HCT116 (cell line): ENCODE measurements around the gene PDE4D. TPM values are rescaled to one million over a fixed set of nuclear protein-coding genes. Genes with fewer than 3 reads are reported as not detected.

ENCODE experiments used
- ATAC-seq: fragments of 200-7000 bp; cut with Tn5 transposase; 2 replicates; pipeline ENCODE4 v1.9.1; 2020; ENCODE audit warnings: mild to moderate bottlenecking, moderate library complexity
- BruUV-seq: library from RNA; stranded (reverse); fragments of 400-500 nt; replicated peaks from 2 replicates; lab custom pipeline; 2021; lab: Mats Ljungman, UMichigan
- CTCF ChIA-PET: fragments of 300-600 bp; sonication (Branson Sonifier 250); formaldehyde crosslinking; loops from one replicate; lab custom pipeline; 2021; ENCODE audit warnings: antibody characterized with exemption; lab: Charles Lee
- POLR2A ChIA-PET: fragments of 300-600, 350-600 bp; sonication (Branson Sonifier 250); formaldehyde crosslinking; loops from one replicate; lab custom pipeline; 2021; ENCODE audit warnings: antibody characterized with exemption; lab: Charles Lee
- RAD21 ChIA-PET, 2 experiments: fragments of 300-600 bp; sonication (Branson Sonifier 250); formaldehyde crosslinking; loops; one replicate each; lab custom pipeline; 2023; ENCODE audit warnings: low total read pairs in 2 of 2; ENCODE audit not compliant: uncharacterized antibody in 2 of 2, unreplicated experiment in 2 of 2, low non-redundant PET in 1 of 2; lab: Charles Lee
- DNase-seq: peaks from one replicate; pipeline ENCODE4 v3.0.0-alpha.2; 2010; ENCODE audit warnings: low read depth, low spot score
- H2AFZ ChIP-seq: fragments of 200-600 bp; shearing (Covaris generic), sonication (generic); 2 replicates; pipeline ENCODE4 v1.6.1; 2017; ENCODE audit warnings: low read depth, mixed run types, mixed read lengths, antibody characterized with exemption, low read length; ENCODE audit not compliant: poor library complexity, severe bottlenecking
- H3K27ac ChIP-seq: 2 replicates; pipeline ENCODE4 v1.5.1; 2012; ENCODE audit warnings: low read depth, low read length
- H3K27me3 ChIP-seq: fragments of 200-600 bp; sonication (generic); 2 replicates; pipeline ENCODE4 v1.6.1; 2016; ENCODE audit warnings: mixed run types, low read length, mixed read lengths; ENCODE audit not compliant: insufficient read depth
- H3K36me3 ChIP-seq, 2 experiments: fragments of 200-500 bp in 1 of 2; fragments of 200-600 bp in 1 of 2; sonication (Bioruptor generic) in 1 of 2; sonication (generic) in 1 of 2; 2 replicates each; pipeline versions ENCODE4 v1.5.1 to v1.6.1; 2014 to 2016; ENCODE audit warnings: low read length in 2 of 2, inconsistent platforms in 1 of 2, mixed read lengths in 1 of 2, mixed run types in 1 of 2; ENCODE audit not compliant: insufficient read depth in 2 of 2, control insufficient read depth in 1 of 2
- H3K4me1 ChIP-seq, 2 experiments: fragments of 200-600 bp in 1 of 2; sonication (generic) in 1 of 2; 2 replicates each; pipeline versions ENCODE4 v1.5.1 to v1.6.1; 2012 to 2017; ENCODE audit warnings: low read length in 2 of 2, inconsistent platforms in 1 of 2, mild to moderate bottlenecking in 1 of 2, mixed read lengths in 1 of 2, mixed run types in 1 of 2, moderate library complexity in 1 of 2; ENCODE audit not compliant: insufficient read depth in 2 of 2, control insufficient read depth in 1 of 2
- H3K4me2 ChIP-seq: fragments of 200-600 bp; sonication (generic); 2 replicates; pipeline ENCODE4 v1.6.1; 2017; ENCODE audit warnings: mixed run types, low read length, mixed read lengths
- H3K4me3 ChIP-seq, 2 experiments: fragments of 200-600 bp in 1 of 2; sonication (generic) in 1 of 2; replicated peaks in 1 of 2; 2 replicates each; pipeline ENCODE4 v1.5.1; 2011 to 2016; ENCODE audit warnings: low read length in 2 of 2, control low read depth in 1 of 2, low read depth in 1 of 2, mild to moderate bottlenecking in 1 of 2, mixed read lengths in 1 of 2, mixed run types in 1 of 2
- H3K79me2 ChIP-seq: fragments of 200-600 bp; sonication (generic); 2 replicates; pipeline ENCODE4 v1.6.1; 2017; ENCODE audit warnings: mild to moderate bottlenecking, mixed run types, low read length, moderate library complexity, mixed read lengths; ENCODE audit not compliant: insufficient read depth
- H3K9ac ChIP-seq: fragments of 200-600 bp; sonication (generic); 2 replicates; pipeline ENCODE4 v1.6.1; 2016; ENCODE audit warnings: low read length, mixed read lengths
- H3K9me2 ChIP-seq: fragments of 200-600 bp; sonication (generic), shearing (Covaris generic); 2 replicates; pipeline ENCODE4 v1.6.1; 2017; ENCODE audit warnings: mixed run types, mild to moderate bottlenecking, moderate library complexity; ENCODE audit not compliant: insufficient read depth
- H3K9me3 ChIP-seq, 2 experiments: fragments of 200-500 bp in 1 of 2; fragments of 200-600 bp in 1 of 2; sonication (Bioruptor generic) in 1 of 2; sonication (generic) in 1 of 2; 2 replicates each; pipeline ENCODE4 v1.6.1; 2014 to 2017; ENCODE audit warnings: low read length in 2 of 2, mixed read lengths in 2 of 2, inconsistent platforms in 1 of 2, low read depth in 1 of 2, mild to moderate bottlenecking in 1 of 2, mixed run types in 1 of 2, moderate library complexity in 1 of 2; ENCODE audit not compliant: control insufficient read depth in 1 of 2, insufficient read depth in 1 of 2
- H4K20me1 ChIP-seq: fragments of 200-600 bp; sonication (generic), shearing (Covaris generic); 2 replicates; pipeline ENCODE4 v1.6.1; 2017; ENCODE audit warnings: mixed run types, mild to moderate bottlenecking, moderate library complexity; ENCODE audit not compliant: insufficient read depth
- ATF3 ChIP-seq: IDR thresholded peaks from 2 replicates; pipeline ENCODE4 v1.6.1; 2012
- CBX3 ChIP-seq: IDR thresholded peaks from 2 replicates; pipeline ENCODE4 v1.6.1; 2012; ENCODE audit warnings: low read depth
- CEBPB ChIP-seq: IDR thresholded peaks from 2 replicates; pipeline ENCODE4 v1.6.1; 2012; ENCODE audit warnings: low read depth
- EGR1 ChIP-seq: IDR thresholded peaks from 2 replicates; pipeline ENCODE4 v1.6.1; 2012; ENCODE audit warnings: low read depth
- EZH2 ChIP-seq: fragments of 200-600 bp; sonication (generic); IDR thresholded peaks from 2 replicates; pipeline ENCODE4 v1.6.1; 2017; ENCODE audit warnings: antibody characterized with exemption, mixed run types
- EZH2phosphoT487 ChIP-seq: fragments of 200-600 bp; IDR thresholded peaks from 2 replicates; pipeline ENCODE4 v1.6.1; 2018; ENCODE audit warnings: antibody characterized with exemption, borderline replicate concordance
- FOSL1 ChIP-seq: IDR thresholded peaks from 2 replicates; pipeline ENCODE4 v1.6.1; 2012; ENCODE audit warnings: low read depth
- JUND ChIP-seq: IDR thresholded peaks from 2 replicates; pipeline ENCODE4 v1.6.1; 2012
- MAX ChIP-seq: IDR thresholded peaks from 2 replicates; pipeline ENCODE4 v1.6.1; 2012
- POLR2A ChIP-seq: IDR thresholded peaks from 2 replicates; pipeline ENCODE4 v1.7.0; 2011; ENCODE audit warnings: borderline replicate concordance; ENCODE audit not compliant: insufficient read depth, insufficient read length; ENCODE audit errors: extremely low read depth
- POLR2AphosphoS5 ChIP-seq: IDR thresholded peaks from 2 replicates; pipeline ENCODE4 v1.6.1; 2011; ENCODE audit warnings: mild to moderate bottlenecking, low read depth, low read length, moderate library complexity
- RAD21 ChIP-seq: IDR thresholded peaks from 2 replicates; pipeline ENCODE4 v1.6.1; 2012; ENCODE audit warnings: low read depth, mild to moderate bottlenecking
- REST ChIP-seq: IDR thresholded peaks from 2 replicates; pipeline ENCODE4 v1.6.1; 2012; ENCODE audit warnings: low read depth
- SP1 ChIP-seq: IDR thresholded peaks from 2 replicates; pipeline ENCODE4 v1.6.1; 2012; ENCODE audit warnings: low read depth
- SRF ChIP-seq: IDR thresholded peaks from 2 replicates; pipeline ENCODE4 v1.6.1; 2012; ENCODE audit warnings: low read depth
- TCF7L2 ChIP-seq: IDR thresholded peaks from 2 replicates; pipeline ENCODE4 v1.7.0; 2011; ENCODE audit warnings: borderline replicate concordance, inconsistent platforms; ENCODE audit not compliant: insufficient read depth, insufficient read length; ENCODE audit errors: extremely low read depth
- YY1 ChIP-seq: IDR thresholded peaks from 2 replicates; pipeline ENCODE4 v1.6.1; 2011; ENCODE audit warnings: low read length, low read depth, moderate library complexity, mild to moderate bottlenecking; ENCODE audit not compliant: insufficient replicate concordance; ENCODE audit errors: extremely low read depth
- ZFX ChIP-seq: fragments of 450-650 bp; IDR thresholded peaks from 2 replicates; pipeline ENCODE4 v1.6.1; 2017
- intact Hi-C: fragments of 100-400 bp; cut with micrococcal nuclease; formaldehyde crosslinking; loops from 2 replicates; pipeline ENCODE4 v1.10.0; 2022
- total RNA-seq: library from RNA; stranded (reverse); gene quantifications from one replicate; pipeline ENCODE4 v1.2.1, GENCODE V29; 2021; ENCODE audit not compliant: unreplicated experiment
- TF ChIP-seq, protein P1 (sequence below), 3 experiments: fragments of 200-600 bp in 1 of 3; sonication (generic) in 1 of 3; IDR thresholded peaks in 2 of 3; conservative IDR thresholded peaks in 1 of 3; 2 replicates each; pipeline ENCODE4 v1.5.1; 2012 to 2017; ENCODE audit warnings: low read depth in 2 of 3, low read length in 2 of 3, antibody characterized with exemption in 1 of 3, borderline replicate concordance in 1 of 3, control low read depth in 1 of 3, mild to moderate bottlenecking in 1 of 3, mixed read lengths in 1 of 3, mixed run types in 1 of 3, moderate library complexity in 1 of 3; ENCODE audit not compliant: insufficient read depth in 1 of 3

Gene PDE4D
- total RNA-seq, 1 experiment from 2014 or later: 1.1 TPM

DNA sequence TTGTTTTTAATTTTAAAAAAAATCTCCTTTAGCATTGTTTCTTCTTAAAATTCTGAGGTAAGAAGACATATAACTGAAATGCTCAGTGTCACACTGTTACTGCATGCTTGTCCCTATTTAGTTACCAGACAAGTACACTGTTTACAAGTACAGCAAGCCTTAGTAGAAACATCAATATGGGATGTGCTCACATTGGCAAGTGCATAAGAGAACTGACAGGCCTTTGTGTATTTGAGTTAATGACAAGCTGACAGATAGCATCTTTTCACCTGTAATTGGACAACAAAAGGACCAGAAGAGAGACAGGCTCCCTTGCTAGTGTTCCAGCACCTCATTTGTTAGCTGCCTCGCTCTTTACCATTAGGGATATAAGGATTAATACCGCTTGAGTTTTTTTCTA lies 63.6 kb downstream of the PDE4D start:
- POLR2A ChIA-PET: no interaction called here
- no peaks in the 10 kb centered on the region for H3K9me3 ChIP-seq
- H3K27ac ChIP-seq: no peak overlapping the region
- intact Hi-C loops: no loop called here
- H3K4me1 ChIP-seq: no peaks in the 10 kb centered on the region
- DNase-seq (no peak), ATAC-seq (no peak)
- no peak overlapping the region for H3K4me3 ChIP-seq
- no peak overlapping the region for H3K9ac ChIP-seq
- H3K9me2 ChIP-seq: no peaks in the 10 kb centered on the region
- no TSS peak for BruUV-seq
- no peaks in the 10 kb centered on the region; the same call in 1 of the 2 replicates for H4K20me1 ChIP-seq
- no peak for TF ChIP-seq REST
- no peak for TF ChIP-seq EZH2
- TF ChIP-seq, protein P1, sequence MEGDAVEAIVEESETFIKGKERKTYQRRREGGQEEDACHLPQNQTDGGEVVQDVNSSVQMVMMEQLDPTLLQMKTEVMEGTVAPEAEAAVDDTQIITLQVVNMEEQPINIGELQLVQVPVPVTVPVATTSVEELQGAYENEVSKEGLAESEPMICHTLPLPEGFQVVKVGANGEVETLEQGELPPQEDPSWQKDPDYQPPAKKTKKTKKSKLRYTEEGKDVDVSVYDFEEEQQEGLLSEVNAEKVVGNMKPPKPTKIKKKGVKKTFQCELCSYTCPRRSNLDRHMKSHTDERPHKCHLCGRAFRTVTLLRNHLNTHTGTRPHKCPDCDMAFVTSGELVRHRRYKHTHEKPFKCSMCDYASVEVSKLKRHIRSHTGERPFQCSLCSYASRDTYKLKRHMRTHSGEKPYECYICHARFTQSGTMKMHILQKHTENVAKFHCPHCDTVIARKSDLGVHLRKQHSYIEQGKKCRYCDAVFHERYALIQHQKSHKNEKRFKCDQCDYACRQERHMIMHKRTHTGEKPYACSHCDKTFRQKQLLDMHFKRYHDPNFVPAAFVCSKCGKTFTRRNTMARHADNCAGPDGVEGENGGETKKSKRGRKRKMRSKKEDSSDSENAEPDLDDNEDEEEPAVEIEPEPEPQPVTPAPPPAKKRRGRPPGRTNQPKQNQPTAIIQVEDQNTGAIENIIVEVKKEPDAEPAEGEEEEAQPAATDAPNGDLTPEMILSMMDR (IDR thresholded peaks at IDR 0.05 in 2 of 3, conservative IDR thresholded peaks at IDR 0.05 in 1 of 3; ENCODE audit: borderline replicate concordance in 1 of 3, insufficient read depth in 1 of 3, low read depth in 2 of 3, low read length in 2 of 3): no peak
- TF ChIP-seq EGR1: no peak
- TF ChIP-seq SP1: no peak
- TF ChIP-seq FOSL1: no peak
- TF ChIP-seq YY1: no peak
- TF ChIP-seq CBX3: no peak
- no peak for TF ChIP-seq MAX
- no peak for TF ChIP-seq ZFX
- TF ChIP-seq EZH2phosphoT487: no peak
- TF ChIP-seq JUND: no peak
- TF ChIP-seq TCF7L2: no peak
- TF ChIP-seq RAD21: no peak
- no peak for TF ChIP-seq POLR2A
- TF ChIP-seq CEBPB: no peak
- no peak for TF ChIP-seq POLR2AphosphoS5
- TF ChIP-seq ATF3: no peak
- no peak for TF ChIP-seq SRF
- TF ChIP-seq, all 23 proteins: peak for 0
- Histone ChIP-seq H2AFZ (no peak overlapping the region), H3K79me2 (no peaks in the 10 kb centered on the region), H3K36me3 (no peaks in the 10 kb centered on the region), H3K4me2 (no peak overlapping the region), H3K27me3 (peaks cover 8% of the 10 kb centered on the region; the same call in 1 of the 2 replicates)
- ChIA-PET RAD21 (no interaction called here), CTCF (no interaction called here)
